ENCODE data around the gene TAT.

GRCh38 chr16:71526111-71526631, 50.7 kb downstream of the TAT start, which contains the start of gene CHST4:
- TF ChIP-seq CTCF (IDR thresholded peaks at IDR 0.05; ENCODE audit: low read length) (no peak), EZH2 (optimal IDR thresholded peaks at IDR 0.05; ENCODE audit: low read depth, low read length) (no peak), EZH2phosphoT487 (IDR thresholded peaks at IDR 0.05; ENCODE audit: low read length) (no peak)

All from MM.1S (cell line).